Choroid plexus epithelial cell (primary cell): Measurements from ENCODE around the gene LRRC15.

ENCODE experiments used
- DNase-seq: peaks from one replicate; pipeline ENCODE4 v3.0.0-alpha.2; 2010; ENCODE audit warnings: low read depth
- H3K4me3 ChIP-seq: 2 replicates; pipeline ENCODE4 v1.5.1; 2011; ENCODE audit warnings: low read depth, mild to moderate bottlenecking, control low read depth, low read length, moderate library complexity
- TF ChIP-seq, protein P1 (sequence below): conservative IDR thresholded peaks from 2 replicates; pipeline ENCODE4 v1.5.1; 2011; ENCODE audit warnings: low read depth, mild to moderate bottlenecking, control low read depth, inconsistent platforms, low read length, moderate library complexity

The LRRC15 gene

DNA sequence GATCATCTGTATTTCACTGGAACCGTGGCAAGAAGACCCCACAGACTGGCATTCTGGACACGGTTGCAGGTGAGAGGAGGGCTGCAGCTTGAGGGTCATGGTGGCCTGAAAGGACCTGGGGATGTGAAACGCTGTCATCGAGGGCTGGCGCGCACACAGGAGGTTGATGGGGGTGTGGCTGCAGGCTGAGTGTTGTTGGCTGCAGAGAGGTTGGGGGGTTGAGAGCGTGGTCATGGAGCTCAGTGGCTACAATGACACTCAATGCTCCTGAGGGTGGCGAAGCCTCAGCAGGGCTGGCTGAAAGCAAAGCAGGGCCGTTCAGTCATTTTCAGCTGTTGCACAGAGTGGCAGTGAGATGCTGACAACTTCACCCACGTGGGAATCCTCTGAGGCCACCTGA is 39.4 kb downstream of the LRRC15 start:
- TF ChIP-seq, protein P1, sequence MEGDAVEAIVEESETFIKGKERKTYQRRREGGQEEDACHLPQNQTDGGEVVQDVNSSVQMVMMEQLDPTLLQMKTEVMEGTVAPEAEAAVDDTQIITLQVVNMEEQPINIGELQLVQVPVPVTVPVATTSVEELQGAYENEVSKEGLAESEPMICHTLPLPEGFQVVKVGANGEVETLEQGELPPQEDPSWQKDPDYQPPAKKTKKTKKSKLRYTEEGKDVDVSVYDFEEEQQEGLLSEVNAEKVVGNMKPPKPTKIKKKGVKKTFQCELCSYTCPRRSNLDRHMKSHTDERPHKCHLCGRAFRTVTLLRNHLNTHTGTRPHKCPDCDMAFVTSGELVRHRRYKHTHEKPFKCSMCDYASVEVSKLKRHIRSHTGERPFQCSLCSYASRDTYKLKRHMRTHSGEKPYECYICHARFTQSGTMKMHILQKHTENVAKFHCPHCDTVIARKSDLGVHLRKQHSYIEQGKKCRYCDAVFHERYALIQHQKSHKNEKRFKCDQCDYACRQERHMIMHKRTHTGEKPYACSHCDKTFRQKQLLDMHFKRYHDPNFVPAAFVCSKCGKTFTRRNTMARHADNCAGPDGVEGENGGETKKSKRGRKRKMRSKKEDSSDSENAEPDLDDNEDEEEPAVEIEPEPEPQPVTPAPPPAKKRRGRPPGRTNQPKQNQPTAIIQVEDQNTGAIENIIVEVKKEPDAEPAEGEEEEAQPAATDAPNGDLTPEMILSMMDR: no peak
- H3K4me3 ChIP-seq: no peak overlapping the region
- no peak for DNase-seq

DNA sequence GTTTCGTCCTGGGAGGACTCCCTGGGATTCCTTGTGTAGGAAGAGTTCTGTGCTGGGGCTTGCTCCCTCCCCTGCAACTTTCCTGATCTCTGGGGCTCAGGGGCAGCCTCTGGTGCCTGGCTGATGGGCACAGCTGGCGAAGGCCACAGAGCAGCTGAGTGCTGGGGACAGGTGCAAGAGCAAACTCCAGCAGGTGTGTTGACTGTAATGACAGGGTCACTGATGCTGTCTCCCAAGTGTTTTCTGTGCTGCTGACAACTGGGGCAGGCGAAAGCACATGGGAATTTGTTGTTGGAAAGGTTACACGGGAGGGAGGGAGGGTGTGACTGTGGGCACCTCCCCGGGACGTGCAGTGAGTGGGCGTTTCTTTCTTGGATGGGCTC is 40.0 kb downstream of the LRRC15 start:
- no peak overlapping the region for H3K4me3 ChIP-seq
- TF ChIP-seq, protein P1: no peak
- DNase-seq: no peak

DNA sequence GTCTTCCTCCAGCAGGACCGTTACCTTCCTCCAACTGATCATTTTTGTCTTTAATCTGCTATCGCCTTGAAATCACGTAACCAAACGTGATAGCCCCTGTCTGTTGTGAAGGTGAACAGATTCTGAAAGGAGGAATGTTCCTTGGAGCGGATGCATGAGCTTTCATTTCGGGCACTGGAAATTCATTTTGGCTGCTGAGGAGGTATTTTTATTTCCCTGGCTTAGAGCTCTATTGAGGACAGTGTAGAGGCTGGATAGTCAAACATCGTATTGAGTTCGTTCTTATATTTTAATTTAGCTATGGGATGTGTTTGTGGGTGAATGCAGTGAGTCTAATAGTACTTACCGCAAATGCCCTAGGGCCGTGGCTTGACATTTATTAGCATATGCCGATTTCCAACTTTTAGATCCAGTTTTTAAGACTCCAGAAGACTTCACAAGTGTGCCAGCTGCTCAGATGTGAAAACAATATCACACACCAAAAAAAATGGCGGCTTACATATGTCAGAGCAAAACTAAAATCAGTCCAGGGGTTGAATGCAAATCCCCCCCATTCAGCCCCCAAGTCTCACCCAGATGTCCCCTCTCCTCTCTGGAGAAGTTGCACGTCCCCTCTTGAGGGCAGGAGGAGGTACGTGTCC is 40.5 kb downstream of the LRRC15 start:
- TF ChIP-seq, protein P1: no peak
- no peak for DNase-seq
- no peak overlapping the region for H3K4me3 ChIP-seq

DNA sequence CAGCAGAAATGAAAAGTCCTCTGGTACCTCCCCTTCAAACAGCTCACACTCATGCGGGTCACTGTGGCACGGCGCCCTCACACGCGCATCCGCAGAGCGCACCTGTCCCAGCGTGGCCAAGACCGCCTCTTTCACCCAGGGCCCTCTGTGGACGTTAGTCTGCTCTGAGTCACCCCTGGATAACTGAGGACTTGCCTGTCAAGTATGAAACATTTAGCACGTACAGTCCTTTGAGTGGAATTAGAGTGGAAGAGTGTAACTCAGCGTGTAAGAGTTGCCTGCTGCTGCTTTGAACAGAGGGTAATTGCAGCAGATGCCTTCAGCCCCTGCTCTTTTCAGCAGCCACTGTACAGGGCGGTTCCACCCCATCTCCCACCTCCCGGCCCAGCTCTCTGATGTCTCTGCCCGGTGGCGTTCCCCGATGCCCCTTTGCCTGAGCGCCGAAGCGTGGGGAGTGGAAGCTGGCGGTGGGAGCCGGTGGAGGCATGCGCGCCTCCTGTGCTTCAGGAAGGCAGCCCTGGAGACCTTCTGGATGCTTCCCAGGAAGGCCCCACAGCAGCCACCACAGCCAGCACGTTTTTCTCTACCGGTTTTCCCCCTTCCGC is 41.4 kb downstream of the LRRC15 start:
- H3K4me3 ChIP-seq: no peak overlapping the region
- TF ChIP-seq, protein P1: no peak
- DNase-seq: peak; percentile 41

DNA sequence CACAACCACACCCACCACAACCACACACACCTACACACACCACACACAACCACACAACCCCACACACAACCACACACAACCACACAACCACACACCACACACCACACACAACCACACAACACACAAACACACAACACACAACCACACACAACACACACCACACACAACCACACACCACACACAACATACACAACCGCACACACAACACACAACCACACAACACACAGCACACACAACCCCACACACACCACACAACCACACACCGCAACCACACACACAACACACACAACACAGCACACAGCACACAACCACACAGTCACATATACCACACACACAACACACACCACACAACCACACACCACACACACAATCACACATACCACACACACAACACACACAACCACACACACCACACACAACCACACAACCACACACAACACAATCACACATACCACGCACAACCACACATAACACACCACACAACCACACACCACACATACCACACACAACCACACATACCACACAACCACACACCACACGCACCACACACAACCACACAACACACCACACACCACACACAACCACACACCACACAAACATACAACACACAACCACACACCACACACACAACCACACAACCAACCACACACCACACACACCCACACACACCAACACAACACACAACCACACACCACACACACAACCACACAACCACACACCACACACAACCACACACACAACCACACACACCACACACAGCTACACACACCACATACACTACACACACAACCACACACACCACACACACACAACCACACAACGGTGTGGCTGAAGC is 42.1 kb downstream of the LRRC15 start:
- H3K4me3 ChIP-seq: no peak overlapping the region
- no peak for DNase-seq

DNA sequence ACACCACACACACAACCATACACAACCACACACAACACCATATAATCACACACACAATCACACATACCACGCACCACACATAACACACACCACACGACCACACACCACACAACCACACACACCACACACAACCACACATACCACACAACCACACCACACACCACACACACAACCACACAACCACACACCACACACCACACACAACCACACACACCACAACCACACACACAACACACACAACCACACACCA is 42.6 kb downstream of the LRRC15 start:
- no peak for DNase-seq
- TF ChIP-seq, protein P1: no peak
- H3K4me3 ChIP-seq: no peak overlapping the region

More for the DNA sequence above, 42.1 kb downstream of the LRRC15 start:
- TF ChIP-seq, protein P1: no peak
